ENCODE results near the gene HSPB7.

DNA sequence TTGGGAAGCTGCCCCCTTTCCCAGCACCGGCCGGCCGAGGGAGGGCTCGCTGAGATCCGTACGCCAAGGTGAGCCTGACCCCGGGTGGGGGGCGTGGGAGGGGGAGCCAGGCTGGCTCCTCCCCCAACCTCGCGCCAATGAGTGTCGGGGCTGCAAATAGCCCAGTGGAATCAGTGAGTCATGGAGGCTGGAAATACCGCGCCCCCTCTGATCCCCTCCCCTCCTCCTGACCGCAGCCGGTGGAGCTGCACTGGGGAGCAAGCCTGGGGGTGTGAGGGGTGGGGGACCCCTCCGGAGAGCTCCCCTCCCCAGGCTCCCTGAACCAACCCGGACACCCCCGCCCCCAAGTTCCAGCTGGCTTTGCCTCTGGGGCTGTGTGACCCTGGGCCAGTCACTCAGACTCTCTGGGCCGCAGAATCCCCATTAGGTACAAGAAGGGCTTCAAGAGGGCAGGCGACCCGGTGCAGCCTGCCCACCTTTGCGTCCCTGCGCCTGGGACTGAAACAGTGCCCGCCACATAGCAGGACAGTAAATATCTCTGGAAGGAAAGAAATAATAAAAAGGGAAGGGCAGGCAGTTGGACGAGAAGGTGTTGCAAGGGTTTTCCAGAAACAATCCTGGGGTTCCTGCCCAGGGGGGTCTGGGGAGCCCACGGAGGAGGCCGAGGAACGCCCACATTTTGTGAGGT is 4.5 kb downstream of the HSPB7 start:
- TF ChIP-seq, protein P1, sequence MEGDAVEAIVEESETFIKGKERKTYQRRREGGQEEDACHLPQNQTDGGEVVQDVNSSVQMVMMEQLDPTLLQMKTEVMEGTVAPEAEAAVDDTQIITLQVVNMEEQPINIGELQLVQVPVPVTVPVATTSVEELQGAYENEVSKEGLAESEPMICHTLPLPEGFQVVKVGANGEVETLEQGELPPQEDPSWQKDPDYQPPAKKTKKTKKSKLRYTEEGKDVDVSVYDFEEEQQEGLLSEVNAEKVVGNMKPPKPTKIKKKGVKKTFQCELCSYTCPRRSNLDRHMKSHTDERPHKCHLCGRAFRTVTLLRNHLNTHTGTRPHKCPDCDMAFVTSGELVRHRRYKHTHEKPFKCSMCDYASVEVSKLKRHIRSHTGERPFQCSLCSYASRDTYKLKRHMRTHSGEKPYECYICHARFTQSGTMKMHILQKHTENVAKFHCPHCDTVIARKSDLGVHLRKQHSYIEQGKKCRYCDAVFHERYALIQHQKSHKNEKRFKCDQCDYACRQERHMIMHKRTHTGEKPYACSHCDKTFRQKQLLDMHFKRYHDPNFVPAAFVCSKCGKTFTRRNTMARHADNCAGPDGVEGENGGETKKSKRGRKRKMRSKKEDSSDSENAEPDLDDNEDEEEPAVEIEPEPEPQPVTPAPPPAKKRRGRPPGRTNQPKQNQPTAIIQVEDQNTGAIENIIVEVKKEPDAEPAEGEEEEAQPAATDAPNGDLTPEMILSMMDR (IDR thresholded peaks at IDR 0.05; ENCODE audit: insufficient read depth, low read length): no peak
- TF ChIP-seq POLR2AphosphoS5 (IDR thresholded peaks at IDR 0.05; ENCODE audit: low read depth) (no peak), GABPA (IDR thresholded peaks at IDR 0.05; ENCODE audit: low read depth) (no peak), SPI1 (IDR thresholded peaks at IDR 0.05; ENCODE audit: borderline replicate concordance, low read depth) (no peak)
- TF ChIP-seq, protein P2, sequence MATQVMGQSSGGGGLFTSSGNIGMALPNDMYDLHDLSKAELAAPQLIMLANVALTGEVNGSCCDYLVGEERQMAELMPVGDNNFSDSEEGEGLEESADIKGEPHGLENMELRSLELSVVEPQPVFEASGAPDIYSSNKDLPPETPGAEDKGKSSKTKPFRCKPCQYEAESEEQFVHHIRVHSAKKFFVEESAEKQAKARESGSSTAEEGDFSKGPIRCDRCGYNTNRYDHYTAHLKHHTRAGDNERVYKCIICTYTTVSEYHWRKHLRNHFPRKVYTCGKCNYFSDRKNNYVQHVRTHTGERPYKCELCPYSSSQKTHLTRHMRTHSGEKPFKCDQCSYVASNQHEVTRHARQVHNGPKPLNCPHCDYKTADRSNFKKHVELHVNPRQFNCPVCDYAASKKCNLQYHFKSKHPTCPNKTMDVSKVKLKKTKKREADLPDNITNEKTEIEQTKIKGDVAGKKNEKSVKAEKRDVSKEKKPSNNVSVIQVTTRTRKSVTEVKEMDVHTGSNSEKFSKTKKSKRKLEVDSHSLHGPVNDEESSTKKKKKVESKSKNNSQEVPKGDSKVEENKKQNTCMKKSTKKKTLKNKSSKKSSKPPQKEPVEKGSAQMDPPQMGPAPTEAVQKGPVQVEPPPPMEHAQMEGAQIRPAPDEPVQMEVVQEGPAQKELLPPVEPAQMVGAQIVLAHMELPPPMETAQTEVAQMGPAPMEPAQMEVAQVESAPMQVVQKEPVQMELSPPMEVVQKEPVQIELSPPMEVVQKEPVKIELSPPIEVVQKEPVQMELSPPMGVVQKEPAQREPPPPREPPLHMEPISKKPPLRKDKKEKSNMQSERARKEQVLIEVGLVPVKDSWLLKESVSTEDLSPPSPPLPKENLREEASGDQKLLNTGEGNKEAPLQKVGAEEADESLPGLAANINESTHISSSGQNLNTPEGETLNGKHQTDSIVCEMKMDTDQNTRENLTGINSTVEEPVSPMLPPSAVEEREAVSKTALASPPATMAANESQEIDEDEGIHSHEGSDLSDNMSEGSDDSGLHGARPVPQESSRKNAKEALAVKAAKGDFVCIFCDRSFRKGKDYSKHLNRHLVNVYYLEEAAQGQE (IDR thresholded peaks at IDR 0.05; ENCODE audit: insufficient replicate concordance, low read depth): no peak

All from HL-60 (cell line).